HG03095 (cell line): ENCODE data around the gene KCNMB2.

Experiments used
- ATAC-seq: cut with Tn5 transposase; IDR thresholded peaks from one replicate; pipeline ENCODE4 v1.9.1; 2021; ENCODE audit warnings: moderate library complexity; ENCODE audit not compliant: unreplicated experiment

The KCNMB2 gene

GRCh38 chr3:178634975-178635374 is 98.7 kb downstream of the KCNMB2 start:
- ATAC-seq, result no peak

- no peak for ATAC-seq
Measured at GRCh38 chr3:178637802-178638201, 101.6 kb downstream of the KCNMB2 start.

- no peak for ATAC-seq
Measured at GRCh38 chr3:178645503-178645902, 109.3 kb downstream of the KCNMB2 start.

GRCh38 chr3:178646186-178646862 is 110.1 kb downstream of the KCNMB2 start:
- no peak for ATAC-seq

- ATAC-seq, result no peak
Measured at GRCh38 chr3:178655488-178655887, 119.3 kb downstream of the KCNMB2 start.

- no peak for ATAC-seq
Measured at GRCh38 chr3:178658694-178659325, 122.6 kb downstream of the KCNMB2 start.

- ATAC-seq, result peak; percentile 90
Measured at GRCh38 chr3:178663201-178663934, 127.1 kb downstream of the KCNMB2 start.

- ATAC-seq, result no peak
Measured at GRCh38 chr3:178665747-178666146, 129.5 kb downstream of the KCNMB2 start.

- ATAC-seq, result no peak
Measured at GRCh38 chr3:178669022-178669601, 132.9 kb downstream of the KCNMB2 start.

- no peak for ATAC-seq
Measured at GRCh38 chr3:178669758-178670157, 133.5 kb downstream of the KCNMB2 start.

GRCh38 chr3:178671377-178671776 is 135.1 kb downstream of the KCNMB2 start:
- peak; percentile 18 for ATAC-seq

GRCh38 chr3:178671791-178672190 is 135.6 kb downstream of the KCNMB2 start:
- ATAC-seq, result peak; percentile 59

GRCh38 chr3:178672275-178672674 is 136.0 kb downstream of the KCNMB2 start:
- ATAC-seq, result no peak

- no peak for ATAC-seq
Measured at GRCh38 chr3:178673529-178673928, 137.3 kb downstream of the KCNMB2 start.

- ATAC-seq, result no peak
Measured at GRCh38 chr3:178676077-178676476, 139.8 kb downstream of the KCNMB2 start.

- ATAC-seq, result peak; percentile 81
Measured at GRCh38 chr3:178676942-178677790, 140.9 kb downstream of the KCNMB2 start.

- ATAC-seq, result no peak
Measured at GRCh38 chr3:178677961-178678360, 141.7 kb downstream of the KCNMB2 start.

- ATAC-seq, result no peak
Measured at GRCh38 chr3:178680037-178680436, 143.8 kb downstream of the KCNMB2 start.

- ATAC-seq, result no peak
Measured at GRCh38 chr3:178680489-178680888, 144.3 kb downstream of the KCNMB2 start.

GRCh38 chr3:178684881-178685590 is 148.8 kb downstream of the KCNMB2 start:
- no peak for ATAC-seq
